HL-60 (cell line): ENCODE results near the gene PLTP.

Source experiments
- GABPA ChIP-seq: IDR thresholded peaks from 2 replicates; pipeline ENCODE4 v1.6.1; 2012; ENCODE audit warnings: low read depth
- POLR2AphosphoS5 ChIP-seq: IDR thresholded peaks from 2 replicates; pipeline ENCODE4 v1.6.1; 2012; ENCODE audit warnings: low read depth
- REST ChIP-seq: IDR thresholded peaks from 2 replicates; pipeline ENCODE4 v1.6.1; 2012; ENCODE audit warnings: low read depth; ENCODE audit not compliant: insufficient replicate concordance
- TF ChIP-seq, protein P1 (sequence below): IDR thresholded peaks from one replicate; pipeline ENCODE4 v1.5.1; 2011; ENCODE audit warnings: low read length, control low read depth, inconsistent platforms; ENCODE audit not compliant: insufficient read depth

- TF ChIP-seq, protein P1, sequence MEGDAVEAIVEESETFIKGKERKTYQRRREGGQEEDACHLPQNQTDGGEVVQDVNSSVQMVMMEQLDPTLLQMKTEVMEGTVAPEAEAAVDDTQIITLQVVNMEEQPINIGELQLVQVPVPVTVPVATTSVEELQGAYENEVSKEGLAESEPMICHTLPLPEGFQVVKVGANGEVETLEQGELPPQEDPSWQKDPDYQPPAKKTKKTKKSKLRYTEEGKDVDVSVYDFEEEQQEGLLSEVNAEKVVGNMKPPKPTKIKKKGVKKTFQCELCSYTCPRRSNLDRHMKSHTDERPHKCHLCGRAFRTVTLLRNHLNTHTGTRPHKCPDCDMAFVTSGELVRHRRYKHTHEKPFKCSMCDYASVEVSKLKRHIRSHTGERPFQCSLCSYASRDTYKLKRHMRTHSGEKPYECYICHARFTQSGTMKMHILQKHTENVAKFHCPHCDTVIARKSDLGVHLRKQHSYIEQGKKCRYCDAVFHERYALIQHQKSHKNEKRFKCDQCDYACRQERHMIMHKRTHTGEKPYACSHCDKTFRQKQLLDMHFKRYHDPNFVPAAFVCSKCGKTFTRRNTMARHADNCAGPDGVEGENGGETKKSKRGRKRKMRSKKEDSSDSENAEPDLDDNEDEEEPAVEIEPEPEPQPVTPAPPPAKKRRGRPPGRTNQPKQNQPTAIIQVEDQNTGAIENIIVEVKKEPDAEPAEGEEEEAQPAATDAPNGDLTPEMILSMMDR: no peak
- TF ChIP-seq POLR2AphosphoS5 (no peak), GABPA (no peak), REST (no peak)
Observed at GRCh38 chr20:45883100-45883469, 28.9 kb downstream of the PLTP start.
